Osteoblast (primary cell): ENCODE measurements around the gene DNAH9. TPM values are rescaled to one million over a fixed set of nuclear protein-coding genes. Genes with fewer than 3 reads are reported as not detected.
A peak's percentile ranks its signal among the peaks of the same experiment; 100 is the strongest.

Experiments
- DNase-seq: peaks from one replicate; pipeline ENCODE4 v3.0.0; 2011; ENCODE audit warnings: low spot score, mixed read lengths; ENCODE audit not compliant: insufficient read length; ENCODE audit errors: missing footprints
- H2AFZ ChIP-seq: 2 replicates; pipeline ENCODE4 v1.6.0; 2011; ENCODE audit warnings: mild to moderate bottlenecking, low read length
- H3K27ac ChIP-seq: 2 replicates; pipeline ENCODE4 v1.5.1; 2011; ENCODE audit warnings: mild to moderate bottlenecking, low read depth, low read length, moderate library complexity
- H3K27me3 ChIP-seq: 2 replicates; pipeline ENCODE4 v1.6.0; 2012; ENCODE audit warnings: mild to moderate bottlenecking, control low read depth, inconsistent platforms, low read length, moderate library complexity; ENCODE audit not compliant: insufficient read depth
- H3K36me3 ChIP-seq: 2 replicates; pipeline ENCODE4 v1.5.1; 2011; ENCODE audit warnings: mild to moderate bottlenecking, low read length, control low read depth, moderate library complexity; ENCODE audit not compliant: insufficient read depth
- H3K4me1 ChIP-seq: 2 replicates; pipeline ENCODE4 v1.5.1; 2011; ENCODE audit warnings: mild to moderate bottlenecking, low read length, control low read depth, moderate library complexity; ENCODE audit not compliant: insufficient read depth
- H3K4me2 ChIP-seq: 2 replicates; pipeline ENCODE4 v1.6.0; 2011; ENCODE audit warnings: mild to moderate bottlenecking, low read length; ENCODE audit not compliant: insufficient read depth
- H3K4me3 ChIP-seq: fragments of 200-600 bp; sonication (generic); 3 replicates; pipeline ENCODE4 v1.5.1; 2012; ENCODE audit warnings: mild to moderate bottlenecking, low read length, inconsistent platforms; ENCODE audit not compliant: insufficient read depth
- H3K79me2 ChIP-seq: 2 replicates; pipeline ENCODE4 v1.6.0; 2012; ENCODE audit warnings: mild to moderate bottlenecking, low read length, control low read depth, inconsistent platforms; ENCODE audit not compliant: insufficient read depth
- H3K9me3 ChIP-seq: 2 replicates; pipeline ENCODE4 v1.5.1; 2011; ENCODE audit warnings: low read depth, low read length, control low read depth
- H4K20me1 ChIP-seq: 2 replicates; pipeline ENCODE4 v1.6.0; 2012; ENCODE audit warnings: mild to moderate bottlenecking, low read length, control low read depth; ENCODE audit not compliant: insufficient read depth
- total RNA-seq: library from RNA; depleted of rRNA; stranded (reverse); fragments of >200 nt; gene quantifications from 2 replicates; pipeline ENCODE4 v1.2.3, GENCODE V29; 2012
- TF ChIP-seq, protein P1 (sequence below): IDR thresholded peaks from 2 replicates; pipeline ENCODE4 v1.5.1; 2011; ENCODE audit warnings: mild to moderate bottlenecking, low read depth, low read length, moderate library complexity; ENCODE audit errors: extremely low read depth

DNAH9 gene
- total RNA-seq, 1 donor: not detected

DNA sequence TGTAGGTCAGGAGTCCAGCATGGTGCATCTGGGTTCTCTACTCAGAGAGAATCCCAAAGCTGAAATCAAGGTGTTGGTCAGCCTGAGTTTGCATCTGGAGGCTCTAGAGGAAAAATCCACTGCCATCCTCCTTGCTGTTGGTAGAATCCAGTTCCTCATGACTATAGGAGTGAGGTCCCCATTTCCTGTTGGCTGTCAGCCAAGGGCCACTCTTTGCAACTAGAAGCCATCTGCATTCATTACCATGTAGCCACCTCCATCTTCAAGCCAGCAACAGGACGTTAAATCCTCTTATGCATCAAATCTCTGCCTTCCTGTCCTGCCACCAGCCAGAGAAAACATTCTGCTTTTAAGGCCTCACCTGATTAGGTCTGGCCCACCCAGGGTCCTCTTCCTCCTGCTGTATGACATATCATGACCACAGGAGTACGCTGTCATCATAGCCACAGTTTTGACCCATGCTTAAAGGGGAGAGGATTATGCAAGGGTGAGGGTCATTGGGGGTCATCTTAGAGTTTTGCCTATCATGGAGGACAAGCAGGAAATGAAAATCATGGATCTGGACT, 40.5 kb downstream of the DNAH9 start:
- Histone ChIP-seq H3K27ac (no peak overlapping the region), H3K9me3 (peaks cover 2% of the 10 kb centered on the region), H3K27me3 (no peaks in the 10 kb centered on the region), H3K4me2 (no peak overlapping the region), H4K20me1 (no peaks in the 10 kb centered on the region), H3K36me3 (no peaks in the 10 kb centered on the region), H3K79me2 (no peaks in the 10 kb centered on the region), H2AFZ (no peak overlapping the region), H3K4me1 (no peaks in the 10 kb centered on the region), H3K4me3 (no peak overlapping the region)
- TF ChIP-seq, protein P1, sequence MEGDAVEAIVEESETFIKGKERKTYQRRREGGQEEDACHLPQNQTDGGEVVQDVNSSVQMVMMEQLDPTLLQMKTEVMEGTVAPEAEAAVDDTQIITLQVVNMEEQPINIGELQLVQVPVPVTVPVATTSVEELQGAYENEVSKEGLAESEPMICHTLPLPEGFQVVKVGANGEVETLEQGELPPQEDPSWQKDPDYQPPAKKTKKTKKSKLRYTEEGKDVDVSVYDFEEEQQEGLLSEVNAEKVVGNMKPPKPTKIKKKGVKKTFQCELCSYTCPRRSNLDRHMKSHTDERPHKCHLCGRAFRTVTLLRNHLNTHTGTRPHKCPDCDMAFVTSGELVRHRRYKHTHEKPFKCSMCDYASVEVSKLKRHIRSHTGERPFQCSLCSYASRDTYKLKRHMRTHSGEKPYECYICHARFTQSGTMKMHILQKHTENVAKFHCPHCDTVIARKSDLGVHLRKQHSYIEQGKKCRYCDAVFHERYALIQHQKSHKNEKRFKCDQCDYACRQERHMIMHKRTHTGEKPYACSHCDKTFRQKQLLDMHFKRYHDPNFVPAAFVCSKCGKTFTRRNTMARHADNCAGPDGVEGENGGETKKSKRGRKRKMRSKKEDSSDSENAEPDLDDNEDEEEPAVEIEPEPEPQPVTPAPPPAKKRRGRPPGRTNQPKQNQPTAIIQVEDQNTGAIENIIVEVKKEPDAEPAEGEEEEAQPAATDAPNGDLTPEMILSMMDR: no peak
- no peak for DNase-seq

DNA sequence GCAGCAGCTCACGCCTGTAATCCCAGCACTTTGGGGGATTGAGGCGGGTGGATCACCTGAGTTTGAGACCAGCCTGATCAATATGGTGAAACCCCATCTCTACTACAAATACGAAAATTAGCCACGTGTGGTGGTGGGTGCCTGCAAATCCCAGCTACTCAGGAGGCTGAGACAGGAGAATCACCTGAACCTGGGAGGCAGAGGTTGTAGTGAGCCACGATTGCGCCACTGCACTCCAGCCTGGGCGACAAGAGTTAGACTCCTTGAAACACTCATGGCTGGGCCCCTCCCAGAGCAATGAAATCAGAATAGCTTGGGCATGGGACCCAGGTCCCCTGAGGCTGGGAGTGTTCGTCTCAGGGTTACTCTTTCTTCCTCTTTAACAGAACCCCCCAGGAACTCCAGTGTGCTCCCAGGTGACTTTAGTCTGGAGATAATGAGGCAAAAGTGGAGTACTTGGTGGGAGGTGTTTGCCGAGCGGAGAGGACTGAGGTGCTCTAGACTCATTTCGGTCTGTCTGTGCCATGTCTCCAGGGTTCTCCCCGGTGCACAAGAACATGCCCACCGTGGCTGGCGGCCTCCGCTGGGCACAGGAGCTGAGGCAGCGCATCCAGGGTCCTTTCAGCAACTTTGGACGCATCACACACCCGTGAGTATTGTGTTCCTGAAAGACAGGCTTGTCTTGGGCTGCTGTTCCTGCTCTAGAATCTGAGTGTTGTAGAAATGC, 41.6 kb downstream of the DNAH9 start:
- no peak overlapping the region for H2AFZ ChIP-seq
- H3K36me3 ChIP-seq: no peaks in the 10 kb centered on the region
- no peaks in the 10 kb centered on the region for H3K27me3 ChIP-seq
- DNase-seq: no peak
- H3K4me3 ChIP-seq: no peak overlapping the region
- TF ChIP-seq, protein P1: no peak
- H3K9me3 ChIP-seq: no peaks in the 10 kb centered on the region
- H3K4me1 ChIP-seq: no peaks in the 10 kb centered on the region
- H3K27ac ChIP-seq: no peak overlapping the region
- no peak overlapping the region for H3K4me2 ChIP-seq
- no peaks in the 10 kb centered on the region for H3K79me2 ChIP-seq
- no peaks in the 10 kb centered on the region for H4K20me1 ChIP-seq

DNA sequence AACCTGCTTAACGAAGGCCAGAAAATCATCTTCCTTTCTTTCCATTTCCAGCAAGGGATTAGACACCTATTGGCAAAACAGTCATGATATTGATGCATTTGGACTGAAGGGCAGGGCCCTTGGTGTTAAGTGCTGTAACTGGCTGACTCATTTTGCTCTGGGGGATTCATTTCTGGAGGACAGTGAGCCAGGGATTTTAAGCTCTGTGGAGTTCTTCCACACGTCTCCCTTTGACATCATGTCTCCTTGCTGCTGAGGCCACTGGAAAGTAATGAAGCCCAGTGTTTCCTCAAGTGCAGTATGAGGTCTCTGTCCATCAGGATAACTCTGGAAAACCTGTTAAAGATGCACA, 42.2 kb downstream of the DNAH9 start:
- Histone ChIP-seq H3K9me3 (no peaks in the 10 kb centered on the region), H3K4me2 (no peak overlapping the region), H3K36me3 (no peaks in the 10 kb centered on the region), H4K20me1 (no peaks in the 10 kb centered on the region), H3K27me3 (no peaks in the 10 kb centered on the region), H3K4me3 (no peak overlapping the region), H3K4me1 (no peaks in the 10 kb centered on the region), H3K27ac (no peak overlapping the region), H2AFZ (no peak overlapping the region), H3K79me2 (no peaks in the 10 kb centered on the region)
- DNase-seq: no peak
- TF ChIP-seq, protein P1: no peak

DNA sequence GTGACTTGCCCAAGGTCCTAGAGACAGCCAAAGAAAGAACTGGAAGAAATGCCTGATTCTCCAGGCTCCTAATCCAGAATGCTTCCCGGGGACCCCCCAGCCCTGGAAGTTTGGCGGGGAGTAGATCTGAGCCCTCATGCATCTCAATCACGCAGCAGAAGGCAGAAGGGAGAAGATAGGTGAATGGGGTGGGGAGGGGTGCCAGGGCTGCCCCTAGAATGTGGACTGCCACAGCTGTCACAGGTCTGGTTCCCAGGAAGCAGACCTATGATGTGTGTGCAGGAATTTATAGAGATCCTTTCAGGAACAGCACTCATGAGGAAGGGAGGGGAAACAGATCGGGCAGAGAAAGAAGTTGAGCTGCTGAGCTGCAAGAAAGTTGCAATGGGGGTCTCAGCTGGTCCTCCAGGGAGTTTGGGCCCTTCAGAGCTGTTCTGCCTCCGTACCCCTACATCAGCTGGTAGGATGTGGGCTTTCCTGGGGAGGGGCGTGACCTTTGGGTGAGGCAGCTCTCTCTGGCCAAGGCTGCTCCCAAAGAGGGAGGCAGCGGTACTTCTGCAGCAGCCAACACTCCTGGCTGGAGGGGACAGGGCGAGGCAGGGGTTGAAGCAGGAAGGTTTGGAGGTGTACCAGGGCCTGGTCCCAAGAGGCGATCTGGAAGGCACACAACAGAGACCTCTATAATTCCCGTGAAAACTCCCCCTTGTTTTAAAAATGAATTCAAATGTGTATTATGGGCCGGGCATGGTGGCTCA, 43.4 kb downstream of the DNAH9 start:
- H3K4me2 ChIP-seq: no peak overlapping the region
- H3K27me3 ChIP-seq: no peaks in the 10 kb centered on the region
- no peaks in the 10 kb centered on the region for H3K9me3 ChIP-seq
- H3K79me2 ChIP-seq: no peaks in the 10 kb centered on the region
- H3K4me3 ChIP-seq: no peak overlapping the region
- H2AFZ ChIP-seq: no peak overlapping the region
- H3K27ac ChIP-seq: no peak overlapping the region
- no peaks in the 10 kb centered on the region for H3K36me3 ChIP-seq
- no peaks in the 10 kb centered on the region for H4K20me1 ChIP-seq
- H3K4me1 ChIP-seq: no peaks in the 10 kb centered on the region
- TF ChIP-seq, protein P1: no peak
- peak; percentile 46 for DNase-seq
